HG02884 (cell line): Measurements from ENCODE around the gene NUDT3.
"Not testable (repeated sequence)": the region's sequence is repeated elsewhere in the genome, so short reads cannot be mapped to it uniquely, and the experiment has no call there.

ENCODE experiments used
- ATAC-seq: cut with Tn5 transposase; IDR thresholded peaks from one replicate; pipeline ENCODE4 v1.9.1; 2021; ENCODE audit warnings: mild to moderate bottlenecking, moderate library complexity; ENCODE audit not compliant: unreplicated experiment

Gene NUDT3

GRCh38 chr6:34371865-34372264 lies 20.6 kb downstream of the NUDT3 start:
- ATAC-seq, result not testable (repeated sequence)

- no peak for ATAC-seq
Measured at GRCh38 chr6:34370361-34370760, 22.1 kb downstream of the NUDT3 start.

- no peak for ATAC-seq
Measured at GRCh38 chr6:34369385-34369784, 23.1 kb downstream of the NUDT3 start.

- ATAC-seq, result no peak
Measured at GRCh38 chr6:34366639-34366921, 25.9 kb downstream of the NUDT3 start.

GRCh38 chr6:34365781-34366638 lies 26.5 kb downstream of the NUDT3 start:
- ATAC-seq, result not testable (repeated sequence)

GRCh38 chr6:34363681-34364075 lies 28.8 kb downstream of the NUDT3 start:
- ATAC-seq, result not testable (repeated sequence)

GRCh38 chr6:34362909-34363680 lies 29.4 kb downstream of the NUDT3 start:
- no peak for ATAC-seq

GRCh38 chr6:34362176-34362575 lies 30.3 kb downstream of the NUDT3 start:
- no peak for ATAC-seq

- no peak for ATAC-seq
Measured at GRCh38 chr6:34360556-34360955, 31.9 kb downstream of the NUDT3 start.

- ATAC-seq, result no peak
Measured at GRCh38 chr6:34359418-34360158, 32.9 kb downstream of the NUDT3 start.

- ATAC-seq, result no peak
Measured at GRCh38 chr6:34358389-34358905, 34.0 kb downstream of the NUDT3 start.

- no peak for ATAC-seq
Measured at GRCh38 chr6:34357937-34358336, 34.5 kb downstream of the NUDT3 start.

GRCh38 chr6:34355889-34356288 lies 36.6 kb downstream of the NUDT3 start:
- no peak for ATAC-seq

GRCh38 chr6:34354230-34354629 lies 38.2 kb downstream of the NUDT3 start:
- ATAC-seq, result not testable (repeated sequence)

- not testable (repeated sequence) for ATAC-seq
Measured at GRCh38 chr6:34353530-34353929, 38.9 kb downstream of the NUDT3 start.

GRCh38 chr6:34352305-34352937 lies 40.0 kb downstream of the NUDT3 start:
- ATAC-seq, result no peak

GRCh38 chr6:34350934-34351217 lies 41.6 kb downstream of the NUDT3 start:
- no peak for ATAC-seq

- no peak for ATAC-seq
Measured at GRCh38 chr6:34350137-34350933, 42.1 kb downstream of the NUDT3 start.

- ATAC-seq, result no peak
Measured at GRCh38 chr6:34349211-34349610, 43.3 kb downstream of the NUDT3 start.

- ATAC-seq, result no peak
Measured at GRCh38 chr6:34347303-34347702, 45.2 kb downstream of the NUDT3 start.
